ENCODE measurements around the gene PLEKHH2.
"Not testable (repeated sequence)": the region's sequence is repeated elsewhere in the genome, so short reads cannot be mapped to it uniquely, and the experiment has no call there.

GRCh38 chr2:43726961-43727633, 90.0 kb downstream of the PLEKHH2 start:
- not testable (repeated sequence) for TF ChIP-seq CTCF (IDR thresholded peaks at IDR 0.05; ENCODE audit: poor library complexity); EZH2 (IDR thresholded peaks at IDR 0.05; ENCODE audit: borderline replicate concordance)

Data from hepatocyte (in vitro differentiated cells).